Measurements from ENCODE around the gene TMEM245.

The TMEM245 gene

DNA sequence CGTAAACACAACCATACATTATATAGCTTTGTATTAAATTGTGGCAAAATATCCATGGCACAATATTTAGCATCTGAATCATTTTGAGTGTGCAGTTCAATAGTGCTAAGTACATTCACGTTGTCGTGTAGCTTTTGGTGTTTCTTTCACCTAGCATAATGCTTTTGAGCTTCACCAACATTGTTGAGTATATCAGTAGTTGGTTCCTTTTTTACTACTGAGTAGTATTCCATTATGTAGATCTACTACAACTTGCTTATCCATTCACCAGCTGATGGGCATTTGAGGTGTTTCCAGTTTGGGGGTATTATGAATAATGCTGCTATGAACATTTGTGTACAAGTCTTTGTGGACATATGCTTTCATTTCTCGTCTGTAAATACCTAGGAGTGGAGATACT is 79.2 kb downstream of the TMEM245 start:
- DNase-seq (ENCODE audit: low read depth in 2 of 2), result no peak
- H3K4me3 ChIP-seq (replicated peaks in 1 of 2; ENCODE audit: low read depth in 2 of 2, low read length in 2 of 2), result no peak overlapping the region
- TF ChIP-seq, protein P1, sequence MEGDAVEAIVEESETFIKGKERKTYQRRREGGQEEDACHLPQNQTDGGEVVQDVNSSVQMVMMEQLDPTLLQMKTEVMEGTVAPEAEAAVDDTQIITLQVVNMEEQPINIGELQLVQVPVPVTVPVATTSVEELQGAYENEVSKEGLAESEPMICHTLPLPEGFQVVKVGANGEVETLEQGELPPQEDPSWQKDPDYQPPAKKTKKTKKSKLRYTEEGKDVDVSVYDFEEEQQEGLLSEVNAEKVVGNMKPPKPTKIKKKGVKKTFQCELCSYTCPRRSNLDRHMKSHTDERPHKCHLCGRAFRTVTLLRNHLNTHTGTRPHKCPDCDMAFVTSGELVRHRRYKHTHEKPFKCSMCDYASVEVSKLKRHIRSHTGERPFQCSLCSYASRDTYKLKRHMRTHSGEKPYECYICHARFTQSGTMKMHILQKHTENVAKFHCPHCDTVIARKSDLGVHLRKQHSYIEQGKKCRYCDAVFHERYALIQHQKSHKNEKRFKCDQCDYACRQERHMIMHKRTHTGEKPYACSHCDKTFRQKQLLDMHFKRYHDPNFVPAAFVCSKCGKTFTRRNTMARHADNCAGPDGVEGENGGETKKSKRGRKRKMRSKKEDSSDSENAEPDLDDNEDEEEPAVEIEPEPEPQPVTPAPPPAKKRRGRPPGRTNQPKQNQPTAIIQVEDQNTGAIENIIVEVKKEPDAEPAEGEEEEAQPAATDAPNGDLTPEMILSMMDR (IDR thresholded peaks at IDR 0.05; ENCODE audit: low read depth, low read length), result no peak

DNA sequence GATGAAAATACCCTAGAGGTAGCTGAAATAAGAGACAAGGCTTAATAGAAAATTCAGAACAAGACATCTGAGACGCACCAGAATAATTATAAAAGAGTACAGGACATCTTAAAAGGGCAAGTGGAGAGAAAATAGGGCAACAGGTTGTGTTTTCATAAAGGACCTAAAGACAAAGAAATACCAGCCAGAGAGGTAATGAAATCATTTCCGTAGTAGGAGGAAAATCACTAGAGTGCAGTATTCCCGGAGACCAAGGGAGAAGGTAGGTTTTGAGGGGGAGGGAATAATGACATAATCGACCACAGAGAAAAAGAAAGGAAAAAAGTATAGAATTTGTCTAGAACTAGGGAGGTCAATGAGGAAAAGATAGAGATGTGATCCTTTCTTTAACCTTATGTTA is 80.2 kb downstream of the TMEM245 start:
- no peak for DNase-seq (ENCODE audit: low read depth in 2 of 2)
- H3K4me3 ChIP-seq (replicated peaks in 1 of 2; ENCODE audit: low read depth in 2 of 2, low read length in 2 of 2), result no peak overlapping the region
- TF ChIP-seq, protein P1 (IDR thresholded peaks at IDR 0.05; ENCODE audit: low read depth, low read length), result no peak

DNA sequence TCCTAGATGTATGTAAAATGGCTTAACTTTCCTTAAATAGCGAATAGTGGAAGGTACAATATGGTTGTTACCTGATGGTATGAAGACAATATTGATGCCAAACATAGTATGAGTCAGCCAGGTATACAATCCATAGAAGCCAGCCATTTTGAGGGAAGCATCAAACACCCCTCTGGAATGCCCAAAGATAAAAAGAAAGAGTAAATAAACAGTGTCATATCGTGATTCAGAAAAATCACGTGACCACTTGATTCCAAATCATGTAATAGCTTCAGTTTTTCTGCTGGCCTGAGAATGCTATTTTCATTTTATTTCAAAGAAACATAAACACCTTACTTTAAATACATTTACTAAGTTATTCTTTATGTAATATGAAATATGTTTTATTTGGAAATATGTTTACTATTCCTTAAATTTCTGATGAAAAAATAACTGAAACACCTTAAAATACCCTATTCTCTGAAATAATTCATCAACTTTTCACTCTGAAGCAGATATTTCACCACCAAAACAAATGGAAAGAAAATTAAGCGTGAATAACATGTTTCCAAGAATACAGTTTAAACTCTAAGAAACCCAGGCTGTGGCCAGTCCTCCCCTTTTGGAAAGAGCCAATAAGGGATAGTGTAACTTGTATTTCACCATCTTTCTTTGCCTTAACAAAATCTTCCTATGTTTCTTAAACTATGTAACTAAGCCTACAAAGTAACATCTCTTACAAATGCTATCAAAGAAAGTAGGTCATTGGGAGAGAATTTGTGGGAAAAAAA is 81.6 kb downstream of the TMEM245 start:
- TF ChIP-seq, protein P1 (IDR thresholded peaks at IDR 0.05; ENCODE audit: low read depth, low read length), result no peak
- peak in 1 of 2 donors; percentile 9 for DNase-seq (ENCODE audit: low read depth in 2 of 2)
- no peak overlapping the region for H3K4me3 ChIP-seq (replicated peaks in 1 of 2; ENCODE audit: low read depth in 2 of 2, low read length in 2 of 2)

DNA sequence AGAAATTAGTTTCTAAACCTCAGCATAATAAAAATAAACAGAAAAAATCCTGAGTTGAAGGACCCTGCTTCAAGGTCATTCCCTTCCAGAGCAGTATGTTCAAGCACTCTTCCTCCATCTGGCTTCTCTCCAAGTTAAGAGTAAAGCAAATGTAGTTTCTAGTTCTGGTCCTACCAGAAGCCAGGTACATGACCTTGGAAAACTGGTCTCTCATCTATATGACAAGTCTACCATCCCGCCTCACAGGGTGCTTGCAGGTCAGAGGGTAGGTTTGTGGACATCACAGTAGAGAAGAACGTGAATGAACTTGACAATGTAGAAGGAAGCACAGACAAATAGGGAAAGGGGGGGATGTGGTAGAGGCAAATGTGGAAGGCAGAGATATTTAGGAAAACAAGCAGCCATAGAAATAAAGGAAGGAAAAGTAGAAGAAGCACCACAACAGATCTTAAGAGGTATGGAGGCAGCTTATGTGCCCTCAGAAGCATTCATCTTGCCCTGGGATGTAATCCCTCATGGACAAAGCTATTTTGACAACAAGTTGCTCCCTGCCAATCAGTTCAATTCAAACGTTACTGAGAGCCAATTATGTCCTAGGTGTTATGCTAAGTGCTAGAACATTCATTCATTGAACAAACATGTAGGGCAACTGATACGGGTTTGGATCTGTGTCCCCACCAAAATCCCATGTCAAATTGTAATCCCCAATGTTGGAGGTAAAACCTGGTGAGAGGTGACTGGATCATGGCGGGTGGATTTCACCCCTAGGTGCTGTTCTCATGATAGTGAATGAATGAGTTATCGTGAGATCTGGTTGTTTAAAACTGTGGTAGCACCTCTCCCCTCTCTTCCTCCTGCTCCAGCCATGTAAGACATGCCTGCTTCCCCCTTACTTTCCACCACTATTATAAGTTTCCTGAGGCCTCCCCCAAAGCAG is 82.7 kb downstream of the TMEM245 start:
- peak; percentile 9 to 22 for DNase-seq (ENCODE audit: low read depth in 2 of 2)
- TF ChIP-seq, protein P1 (IDR thresholded peaks at IDR 0.05; ENCODE audit: low read depth, low read length), result no peak
- no peak overlapping the region for H3K4me3 ChIP-seq (replicated peaks in 1 of 2; ENCODE audit: low read depth in 2 of 2, low read length in 2 of 2)

DNA sequence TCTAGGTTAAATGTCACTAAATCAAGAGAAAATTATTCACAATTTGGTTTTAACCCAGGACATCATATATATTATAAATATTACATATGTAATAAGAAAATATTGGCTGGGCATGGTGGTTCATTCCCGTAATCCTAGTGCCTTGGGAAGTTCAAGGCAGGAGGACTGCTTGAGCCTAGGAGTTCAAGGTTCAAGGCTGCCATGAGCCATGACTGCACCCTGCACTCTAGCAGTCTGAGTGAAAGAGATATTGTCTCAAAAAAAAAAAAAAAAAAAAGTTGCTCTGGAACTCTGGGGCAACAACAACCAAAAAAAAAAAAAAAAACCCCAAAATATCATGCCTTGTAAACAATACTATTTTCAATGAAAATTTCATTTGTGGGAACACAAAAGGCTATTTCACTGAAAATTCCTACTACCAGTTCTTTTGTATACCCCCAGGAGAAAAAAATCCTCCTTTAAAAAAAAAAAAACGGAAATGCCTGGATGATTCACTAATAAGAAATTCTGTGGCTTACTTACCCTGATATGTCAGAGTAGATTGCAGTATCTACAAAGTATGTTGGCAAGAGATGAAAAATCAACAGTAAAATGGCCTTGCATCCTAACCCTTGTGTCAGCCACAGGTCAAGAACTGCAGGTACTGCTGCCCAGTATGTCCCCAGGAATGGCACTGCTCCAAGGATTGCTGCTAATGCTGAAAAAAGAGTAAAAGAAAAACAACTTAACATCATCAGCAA is 83.9 kb downstream of the TMEM245 start:
- TF ChIP-seq, protein P1 (IDR thresholded peaks at IDR 0.05; ENCODE audit: low read depth, low read length), result no peak
- DNase-seq (ENCODE audit: low read depth in 2 of 2), result peak; percentile 88 to 90
- no peak overlapping the region for H3K4me3 ChIP-seq (replicated peaks in 1 of 2; ENCODE audit: low read depth in 2 of 2, low read length in 2 of 2)

DNA sequence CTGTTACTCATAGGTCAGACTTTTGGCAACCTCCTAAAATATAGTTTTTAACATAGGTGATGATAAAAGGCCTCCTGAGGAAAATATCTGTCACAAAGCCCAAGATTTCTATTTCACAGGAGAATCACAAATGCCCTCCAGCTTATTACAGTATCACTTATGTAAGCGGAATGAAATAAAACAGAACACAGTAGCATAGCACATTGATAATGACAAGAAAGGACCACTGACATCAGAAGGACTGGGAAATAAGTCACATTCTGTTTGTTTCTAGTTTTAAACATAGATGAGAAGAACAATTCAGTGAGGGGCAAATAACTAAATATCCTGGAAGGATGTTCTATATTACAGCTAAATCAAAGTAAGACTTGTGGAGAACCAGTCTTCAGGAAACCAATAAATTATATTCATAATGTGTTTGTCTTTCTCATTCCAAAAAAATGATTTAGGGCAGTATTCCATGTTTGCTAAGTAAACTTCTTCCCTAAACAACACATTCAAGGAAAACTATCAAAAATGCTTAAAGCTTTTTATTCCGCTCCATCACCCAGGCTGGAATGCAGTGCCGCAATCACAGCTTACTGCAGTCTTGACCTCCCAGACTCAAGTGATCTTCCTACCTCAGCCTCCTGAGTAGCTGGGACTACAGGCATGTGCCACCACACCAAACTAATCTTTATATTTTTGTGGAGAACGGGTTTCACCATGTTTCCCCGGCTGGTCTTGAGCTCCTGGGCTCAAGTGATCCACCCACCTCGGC is 85.6 kb downstream of the TMEM245 start:
- H3K4me3 ChIP-seq (replicated peaks in 1 of 2; ENCODE audit: low read depth in 2 of 2, low read length in 2 of 2), result no peak overlapping the region
- TF ChIP-seq, protein P1 (IDR thresholded peaks at IDR 0.05; ENCODE audit: low read depth, low read length), result no peak
- no peak for DNase-seq (ENCODE audit: low read depth in 2 of 2)

Data from cardiac fibroblast (primary cell).